ENCODE results near the gene PCNX1. TPM values are rescaled to one million over a fixed set of nuclear protein-coding genes. Genes with fewer than 3 reads are reported as not detected.
"Not testable (repeated sequence)": the region's sequence is repeated elsewhere in the genome, so short reads cannot be mapped to it uniquely, and the experiment has no call there.

The PCNX1 gene
- total and polyA plus RNA-seq, 2 experiments from 2014 or later: 10.0 to 64.2 TPM

DNA sequence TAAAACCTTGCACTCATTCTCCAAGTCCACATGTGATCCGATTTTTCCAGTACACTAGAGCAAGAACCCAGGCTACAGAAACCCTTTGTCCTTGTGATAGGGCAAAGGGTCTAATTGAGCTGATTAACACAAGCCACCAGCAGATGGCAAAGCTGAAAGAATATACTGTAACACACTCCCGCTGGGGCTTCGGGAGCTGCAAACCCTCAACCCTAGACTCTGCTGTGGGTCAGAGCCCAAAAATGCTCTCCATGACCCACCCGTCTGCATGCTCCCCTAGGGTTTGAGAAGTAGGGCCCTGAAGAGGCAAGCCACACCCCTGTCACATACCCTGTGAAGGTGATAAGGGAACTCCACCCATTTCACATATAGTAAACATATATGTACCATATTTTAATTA is 33.6 kb upstream of the PCNX1 start:
- no peaks in the 10 kb centered on the region for H3K27me3 ChIP-seq
- H3K4me1 ChIP-seq (ENCODE audit: insufficient read depth): no peaks in the 10 kb centered on the region
- H4K20me1 ChIP-seq (ENCODE audit: insufficient read depth, poor library complexity, severe bottlenecking): no peaks in the 10 kb centered on the region
- H3K4me3 ChIP-seq: no peak overlapping the region
- 78% methylated on average over 4 of the region's 4 CpGs for WGBS (ENCODE audit: low lambda C conversion rate, missing lambda C conversion rate)
- no peaks in the 10 kb centered on the region for H3K36me3 ChIP-seq (replicated peaks; ENCODE audit: insufficient read depth, low read depth)
- TF ChIP-seq EZH2 (IDR thresholded peaks at IDR 0.05; ENCODE audit: borderline replicate concordance) (no peak), EZH2phosphoT487 (IDR thresholded peaks at IDR 0.05; ENCODE audit: low read depth, severe bottlenecking, unreplicated experiment) (no peak), CTCF (IDR thresholded peaks at IDR 0.05; ENCODE audit: poor library complexity) (no peak)
- no peak for DNase-seq (ENCODE audit: low spot score)
- H3K4me2 ChIP-seq: no peak overlapping the region
- H3K9me3 ChIP-seq (ENCODE audit: low read depth): no peaks in the 10 kb centered on the region
- H3K27ac ChIP-seq: no peak overlapping the region
- H3K79me2 ChIP-seq: no peaks in the 10 kb centered on the region
- H2AFZ ChIP-seq: no peak overlapping the region
- no peaks in the 10 kb centered on the region for H3K9me2 ChIP-seq (replicated peaks; ENCODE audit: insufficient read depth)

DNA sequence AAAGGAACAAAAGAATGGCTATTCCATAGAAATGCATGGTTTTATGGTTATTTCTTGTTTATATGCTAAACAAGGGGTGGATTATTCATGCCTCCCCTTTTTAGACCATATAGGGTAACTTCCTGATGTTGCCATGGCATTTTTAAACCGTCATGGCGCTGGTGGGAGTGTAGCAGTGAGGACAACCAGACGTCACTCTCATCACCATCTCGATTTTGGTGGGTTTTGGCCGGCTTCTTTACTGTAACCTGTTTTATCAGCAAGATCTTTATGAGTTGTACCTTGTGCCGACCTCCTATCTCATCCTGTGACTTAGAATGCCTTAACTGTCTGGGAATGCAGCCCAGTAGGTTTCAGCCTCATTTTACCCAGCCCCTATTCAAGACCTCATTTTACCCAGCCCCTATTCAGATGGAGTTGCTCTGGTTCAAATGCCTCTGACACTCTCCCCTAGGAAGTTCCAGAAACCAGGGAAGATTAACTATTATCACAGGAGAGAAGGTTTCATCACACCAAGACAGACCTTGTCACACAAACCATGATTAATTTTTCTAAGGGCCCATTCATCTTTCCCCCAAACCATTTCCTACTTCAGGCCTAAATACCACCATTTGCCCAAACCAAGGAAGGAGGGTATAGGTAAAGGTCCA is 31.3 kb upstream of the PCNX1 start:
- H4K20me1 ChIP-seq (ENCODE audit: insufficient read depth, poor library complexity, severe bottlenecking); H3K4me1 ChIP-seq (ENCODE audit: insufficient read depth); H3K36me3 ChIP-seq (replicated peaks; ENCODE audit: insufficient read depth, low read depth); H3K27ac ChIP-seq; H3K27me3 ChIP-seq; H3K4me3 ChIP-seq; H3K4me2 ChIP-seq; H3K79me2 ChIP-seq; DNase-seq (ENCODE audit: low spot score); H3K9me2 ChIP-seq (replicated peaks; ENCODE audit: insufficient read depth); H3K9me3 ChIP-seq (ENCODE audit: low read depth); H2AFZ ChIP-seq: not testable (repeated sequence)
- WGBS (ENCODE audit: low lambda C conversion rate, missing lambda C conversion rate): 52% methylated on average over 6 of the region's 6 CpGs

GRCh38 chr14:70879448-70879847 is 27.8 kb upstream of the PCNX1 start:
- H3K9me2 ChIP-seq (replicated peaks; ENCODE audit: insufficient read depth): no peaks in the 10 kb centered on the region
- H3K36me3 ChIP-seq (replicated peaks; ENCODE audit: insufficient read depth, low read depth): no peaks in the 10 kb centered on the region
- no peak overlapping the region for H3K27ac ChIP-seq
- H3K79me2 ChIP-seq: no peaks in the 10 kb centered on the region
- TF ChIP-seq EZH2phosphoT487 (IDR thresholded peaks at IDR 0.05; ENCODE audit: low read depth, severe bottlenecking, unreplicated experiment): no peak
- no peak for TF ChIP-seq CTCF (IDR thresholded peaks at IDR 0.05; ENCODE audit: poor library complexity)
- no peak for TF ChIP-seq EZH2 (IDR thresholded peaks at IDR 0.05; ENCODE audit: borderline replicate concordance)
- no peak overlapping the region for H2AFZ ChIP-seq
- H4K20me1 ChIP-seq (ENCODE audit: insufficient read depth, poor library complexity, severe bottlenecking): no peaks in the 10 kb centered on the region
- no peak for DNase-seq (ENCODE audit: low spot score)
- no peaks in the 10 kb centered on the region for H3K4me1 ChIP-seq (ENCODE audit: insufficient read depth)
- H3K4me3 ChIP-seq: no peak overlapping the region
- H3K9me3 ChIP-seq (ENCODE audit: low read depth): no peaks in the 10 kb centered on the region
- WGBS (ENCODE audit: low lambda C conversion rate, missing lambda C conversion rate): 35% methylated on average over 1 of the region's 1 CpG
- no peaks in the 10 kb centered on the region for H3K27me3 ChIP-seq
- no peak overlapping the region for H3K4me2 ChIP-seq

- not testable (repeated sequence) for H3K27ac ChIP-seq; H3K9me3 ChIP-seq (ENCODE audit: low read depth); H3K36me3 ChIP-seq (replicated peaks; ENCODE audit: insufficient read depth, low read depth); H3K4me2 ChIP-seq; H3K4me1 ChIP-seq (ENCODE audit: insufficient read depth); H3K79me2 ChIP-seq; H2AFZ ChIP-seq; H3K27me3 ChIP-seq; H4K20me1 ChIP-seq (ENCODE audit: insufficient read depth, poor library complexity, severe bottlenecking); H3K4me3 ChIP-seq; DNase-seq (ENCODE audit: low spot score); H3K9me2 ChIP-seq (replicated peaks; ENCODE audit: insufficient read depth)
- 86% methylated on average over 1 of the region's 1 CpG for WGBS (ENCODE audit: low lambda C conversion rate, missing lambda C conversion rate)
Measured at GRCh38 chr14:70880888-70881287, 26.4 kb upstream of the PCNX1 start.

Measured in hepatocyte (in vitro differentiated cells).